Activated T-cell treated with anti-CD3 and anti-CD28 coated beads for 24 hours (primary cell): Measurements from ENCODE around the gene IQGAP3.

Experiments used
- DNase-seq: peaks from one replicate; pipeline ENCODE4 v3.0.0-alpha.2; 2020; ENCODE audit warnings: low read depth

The IQGAP3 gene

DNA sequence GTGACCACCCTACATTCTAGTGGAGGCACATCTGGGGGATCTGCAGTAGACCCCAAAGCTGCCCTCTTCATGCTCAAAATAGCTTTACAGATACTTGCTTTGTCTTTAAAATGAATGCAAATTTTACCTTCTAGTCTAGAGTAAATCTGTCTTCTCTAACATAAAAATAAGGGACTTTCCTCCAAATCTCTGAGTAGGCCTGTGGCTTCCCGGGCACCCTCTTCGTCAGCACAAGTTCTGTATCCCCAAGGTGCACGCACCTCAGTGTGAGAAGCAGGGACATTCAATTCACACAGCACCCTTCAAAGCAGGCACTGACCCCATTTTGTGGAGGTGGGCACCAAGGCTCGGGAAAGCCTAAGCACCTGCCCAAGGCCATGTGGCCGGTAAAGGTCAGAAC, 90.8 kb downstream of the IQGAP3 start:
- no peak for DNase-seq

DNA sequence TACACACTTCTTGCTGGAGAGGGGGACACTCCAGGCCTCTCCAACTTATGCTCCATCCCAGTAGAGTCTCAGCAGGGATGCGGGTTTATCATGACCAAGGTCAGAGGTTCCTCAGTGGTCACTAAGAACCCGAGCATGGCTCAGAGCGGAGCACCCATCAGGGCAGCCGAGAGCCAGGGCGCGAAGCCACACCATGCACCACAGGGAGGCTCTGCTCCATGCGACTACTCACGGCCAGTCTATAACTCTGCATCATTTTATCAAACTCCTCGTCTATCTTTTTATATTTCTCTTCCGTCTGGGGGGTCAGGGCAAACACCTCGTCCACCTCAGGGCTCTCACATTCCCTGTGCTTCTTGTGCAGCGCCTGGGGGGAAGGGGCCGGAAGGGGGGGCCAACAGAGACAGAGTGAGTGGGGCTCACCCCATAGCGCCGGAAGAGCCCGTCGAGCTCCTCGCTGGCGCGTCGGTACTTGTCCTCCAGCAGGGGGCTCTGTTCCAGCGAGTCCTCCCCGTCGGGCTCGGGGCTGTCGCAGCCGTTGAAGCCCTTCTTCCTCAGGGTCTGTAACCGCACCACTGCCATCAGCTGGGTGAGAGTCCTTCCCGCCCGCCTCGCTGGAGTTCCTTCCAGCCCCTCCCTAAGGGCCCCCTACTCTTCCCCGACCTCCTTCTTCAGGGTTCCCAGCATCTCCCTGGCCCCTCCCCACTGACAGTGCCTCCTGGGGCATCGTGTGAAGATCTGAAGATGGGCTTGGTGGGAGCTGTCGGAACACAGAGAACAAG, 91.8 kb downstream of the IQGAP3 start:
- peak; percentile 68 for DNase-seq

DNA sequence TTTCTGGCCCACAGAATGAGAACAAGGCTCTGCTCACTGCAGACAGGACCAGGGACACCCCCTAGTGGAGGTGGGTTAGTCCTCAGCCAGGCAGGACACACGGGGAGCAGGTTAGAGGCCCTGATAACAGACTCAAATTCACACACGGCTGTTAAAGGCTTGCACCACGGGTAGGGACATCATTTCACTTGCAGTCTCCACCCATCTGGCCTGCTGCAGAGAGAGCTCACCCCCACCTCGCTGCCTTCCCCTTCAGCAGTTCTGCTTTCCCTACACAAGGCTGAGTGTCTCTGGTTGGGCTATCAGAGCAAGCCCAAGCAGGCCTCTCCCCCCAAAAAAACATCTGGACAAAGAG, 92.4 kb downstream of the IQGAP3 start:
- DNase-seq = no peak

DNA sequence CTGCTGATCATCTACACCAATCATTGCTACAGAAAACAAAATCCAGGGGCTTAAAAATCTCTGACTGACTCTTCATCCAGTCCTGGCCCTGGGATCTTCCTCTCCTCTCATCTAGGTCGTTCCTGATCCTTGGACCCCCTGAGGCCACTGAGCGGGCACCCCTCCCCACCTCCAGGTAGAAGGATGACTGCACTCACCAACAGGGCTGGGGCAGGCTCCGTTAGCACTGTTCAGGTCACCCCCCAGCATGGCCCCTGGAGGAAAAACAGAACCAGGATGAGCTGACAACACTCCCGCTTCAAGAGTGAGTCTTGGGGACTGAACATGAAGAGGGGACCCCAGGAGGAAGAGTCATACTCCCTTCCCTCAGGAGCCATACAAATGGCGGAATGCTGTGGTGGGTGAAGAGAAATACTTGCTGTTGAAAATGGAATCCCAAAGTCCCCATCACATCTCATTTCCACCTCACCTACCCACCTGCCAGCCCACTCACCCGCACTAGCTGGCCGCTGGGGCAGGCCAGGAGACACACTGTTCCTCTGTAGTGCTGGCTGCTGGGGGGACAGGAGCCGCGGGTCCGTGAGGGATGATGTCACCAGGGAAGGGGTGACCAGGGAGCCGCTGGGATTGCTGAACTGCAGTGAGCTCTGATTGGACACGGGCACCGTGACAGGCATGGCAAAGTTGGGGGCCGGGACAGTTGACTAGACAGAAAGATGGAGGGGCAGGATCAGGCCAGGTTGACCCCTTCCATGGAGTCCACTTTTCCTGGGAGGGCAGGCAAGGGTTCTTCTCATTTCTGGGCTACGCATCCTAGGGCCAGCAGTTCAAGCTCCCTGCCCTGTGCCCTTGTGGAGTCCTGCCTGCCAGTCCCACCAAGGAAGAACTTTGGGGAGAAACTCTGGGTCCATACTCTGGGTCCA, 93.0 kb downstream of the IQGAP3 start:
- no peak for DNase-seq

DNA sequence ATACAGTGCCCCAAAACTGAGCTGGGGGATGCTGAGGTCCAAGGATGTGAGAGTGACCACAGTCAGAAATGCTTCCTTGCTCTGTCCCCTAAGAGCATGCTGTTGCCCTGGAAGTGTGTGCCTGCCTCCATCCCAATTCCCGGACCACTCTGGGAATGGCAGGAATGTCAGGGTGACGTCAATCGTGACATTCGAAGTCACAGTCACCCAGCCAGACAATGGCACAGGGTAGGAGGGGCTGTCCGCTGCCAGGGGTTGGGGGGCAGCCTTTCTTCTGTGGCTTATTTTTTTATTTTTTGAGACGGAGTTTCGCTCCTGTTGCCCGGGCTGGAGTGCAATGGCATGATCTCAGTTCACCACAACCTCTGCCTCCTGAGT, 94.1 kb downstream of the IQGAP3 start:
- no peak for DNase-seq

DNA sequence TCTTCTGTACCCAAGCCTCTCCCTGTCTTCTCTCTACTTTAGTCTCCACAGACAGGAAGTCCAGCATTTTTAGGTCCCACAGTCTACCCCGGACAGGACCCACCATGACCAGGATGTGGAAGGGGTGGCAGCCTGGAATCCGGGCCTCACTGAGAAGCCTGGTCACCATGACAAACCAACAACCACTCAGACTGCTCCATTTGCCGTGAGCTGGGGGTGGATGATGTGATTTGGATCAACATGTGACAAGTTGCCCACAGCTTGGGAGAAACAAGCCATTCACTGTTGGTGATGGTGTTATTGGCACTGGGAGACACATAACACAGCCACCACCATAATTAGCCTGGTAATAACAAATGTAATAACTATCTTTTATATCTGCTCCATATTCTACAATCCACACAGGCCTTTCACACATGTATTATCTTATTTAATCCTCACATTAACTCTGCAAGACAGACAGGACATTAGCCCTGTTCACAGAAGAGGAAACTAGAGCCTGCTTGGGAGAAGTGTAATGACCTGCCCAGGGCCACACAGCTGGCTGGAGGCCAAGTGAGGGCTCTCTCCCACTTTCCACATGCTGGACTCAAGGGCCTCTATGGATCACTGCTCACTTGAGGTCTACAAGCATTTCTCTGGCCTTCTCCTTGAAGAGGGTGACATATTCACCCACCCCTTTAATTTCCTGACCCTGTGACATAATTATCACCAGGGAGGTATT, 94.7 kb downstream of the IQGAP3 start:
- no peak for DNase-seq

DNA sequence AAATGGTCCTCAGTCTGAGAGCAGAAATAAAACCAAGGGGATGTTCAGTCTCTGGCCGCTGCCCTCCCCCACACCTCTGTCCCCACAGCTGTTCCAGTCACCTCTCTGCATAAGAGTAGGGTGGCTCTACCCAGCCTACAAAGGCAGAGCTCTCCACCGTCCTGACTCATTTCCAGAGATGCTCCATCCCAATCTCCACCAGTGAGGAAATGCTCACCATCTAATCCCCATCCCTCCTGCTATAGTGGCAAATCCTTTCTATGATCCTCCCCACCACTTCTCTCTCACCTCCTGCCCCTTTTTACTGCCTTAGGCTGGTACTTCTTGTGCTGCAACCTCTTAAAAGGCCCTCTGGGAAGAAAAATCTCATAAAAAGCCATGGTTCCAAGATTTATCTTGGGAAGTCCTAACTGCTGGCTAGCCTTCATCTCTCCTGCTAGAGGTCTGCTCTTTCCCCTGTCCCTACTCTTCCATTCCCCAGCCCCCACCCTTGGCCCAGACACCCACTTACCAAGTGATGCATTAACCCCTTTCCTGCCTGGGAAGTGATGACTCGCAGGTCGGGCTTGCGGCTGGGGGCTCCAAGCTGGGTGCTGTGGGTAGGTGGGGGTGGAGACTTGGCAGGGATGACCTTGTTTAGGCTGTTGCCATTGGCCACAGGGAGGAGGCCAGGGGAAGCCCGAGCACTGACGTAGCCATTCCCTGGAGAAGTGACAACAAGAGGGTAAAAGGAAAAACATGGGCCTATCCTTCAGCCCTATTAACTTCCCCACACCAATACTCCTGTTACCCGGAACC, 95.7 kb downstream of the IQGAP3 start:
- no peak for DNase-seq

DNA sequence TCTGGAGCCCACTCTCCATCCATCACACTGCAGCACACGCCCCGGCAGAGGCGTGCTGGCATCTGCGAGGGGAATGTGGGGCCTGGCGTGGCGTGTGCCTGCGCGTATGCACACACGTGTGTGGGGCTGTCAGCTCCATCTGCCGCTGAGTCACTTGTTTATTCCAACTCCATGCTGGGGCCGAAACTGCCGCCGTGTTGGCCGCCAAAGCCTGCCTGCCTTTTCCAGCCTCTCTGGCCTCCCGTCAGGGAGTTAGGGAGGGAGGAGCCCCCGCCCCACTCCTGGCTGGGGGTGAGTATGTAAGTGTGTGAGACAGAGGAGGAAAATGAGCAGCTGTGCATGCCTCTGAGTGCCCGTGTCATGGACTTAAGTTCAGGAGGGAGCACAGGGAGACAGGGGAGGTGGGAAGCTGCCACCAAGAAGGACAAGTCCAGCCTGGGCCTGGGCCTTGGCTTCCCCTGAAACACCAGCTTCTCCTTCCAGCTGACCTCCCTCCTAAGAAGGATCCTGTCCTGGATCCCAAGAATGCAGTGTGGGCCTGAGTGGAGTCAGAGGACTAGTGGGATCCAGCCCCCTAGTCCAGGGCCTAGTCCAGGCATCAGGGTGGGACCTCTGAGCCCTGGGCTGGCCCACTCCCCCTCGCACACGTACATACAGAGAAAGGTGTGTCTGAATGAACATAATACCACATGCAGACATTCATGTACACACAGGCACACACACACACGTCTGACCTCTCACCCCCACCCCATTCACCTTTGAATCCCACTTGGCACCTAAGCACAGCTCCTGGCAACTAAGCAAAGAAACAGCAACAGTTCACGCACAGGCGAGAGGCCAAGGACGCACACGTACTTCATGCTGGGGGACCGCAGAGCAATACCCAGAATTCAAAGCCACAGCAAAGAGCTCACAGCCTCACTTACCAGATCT, 96.5 kb downstream of the IQGAP3 start:
- DNase-seq = no peak
